GM19438 (cell line): ENCODE measurements around the gene SMPD1.
A peak's percentile ranks its signal among the peaks of the same experiment; 100 is the strongest.

Experiments
- ATAC-seq: cut with Tn5 transposase; IDR thresholded peaks from one replicate; pipeline ENCODE4 v1.9.1; 2021; ENCODE audit warnings: low read depth; ENCODE audit not compliant: unreplicated experiment

SMPD1 gene

DNA sequence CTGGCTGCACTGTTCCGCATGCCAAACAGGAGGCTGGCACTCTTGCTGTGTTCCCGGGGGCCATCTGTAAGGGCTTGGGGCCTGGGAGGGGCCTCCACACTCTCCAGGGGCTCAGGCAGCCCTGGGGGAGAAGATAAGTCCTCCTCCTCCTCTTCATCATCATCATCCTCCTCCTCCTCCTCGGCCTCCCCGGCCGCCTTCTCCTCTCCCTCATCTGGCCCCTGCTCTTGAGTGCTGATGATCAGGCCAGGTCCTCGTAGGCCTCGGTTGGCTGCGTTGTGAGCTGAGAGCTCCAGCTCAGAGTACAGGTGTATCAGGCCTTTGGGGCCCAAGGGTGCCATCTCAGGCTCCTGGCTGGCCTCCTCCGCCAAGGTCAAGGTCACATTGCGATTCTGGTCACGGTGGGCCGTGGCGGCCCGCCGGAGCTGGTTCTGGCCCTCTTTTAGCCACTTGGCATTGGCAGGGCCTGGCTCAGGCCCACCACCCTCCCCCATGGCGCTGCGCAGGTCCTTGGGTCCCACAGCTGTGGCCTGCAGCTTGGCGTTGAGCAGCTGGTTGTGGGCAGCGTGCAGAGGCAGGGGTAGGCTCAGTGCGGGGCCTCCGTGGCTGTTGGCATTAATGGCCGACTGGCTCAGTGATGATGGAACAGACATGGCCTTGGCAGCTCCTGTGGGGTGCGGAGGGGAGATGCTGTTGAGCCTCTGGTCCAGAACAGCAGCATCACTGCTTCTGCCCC lies 20.6 kb downstream of the SMPD1 start:
- ATAC-seq: no peak

DNA sequence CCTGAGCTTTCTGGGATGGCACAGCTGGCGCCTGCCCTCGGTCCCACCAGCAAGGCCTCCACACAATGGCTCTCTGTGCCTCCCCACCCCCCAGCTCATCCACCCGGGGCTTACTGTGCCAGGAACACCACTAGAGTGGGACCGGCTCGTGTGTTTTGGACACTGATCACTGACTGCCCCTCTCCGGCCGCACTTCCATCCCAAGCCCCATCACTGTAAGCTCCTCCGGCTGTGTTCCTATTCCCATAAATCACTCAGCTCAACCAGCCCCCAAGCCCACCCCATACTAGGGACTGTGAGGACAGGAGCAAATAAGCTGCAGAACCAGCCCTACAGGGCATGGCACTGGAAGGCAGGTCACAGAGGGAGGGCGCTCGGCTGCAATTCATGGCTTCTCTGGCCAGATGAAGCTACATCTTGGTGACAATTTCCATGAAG lies 21.3 kb downstream of the SMPD1 start:
- no peak for ATAC-seq

- ATAC-seq: no peak
Measured at GRCh38 chr11:6413791-6414201, 23.5 kb downstream of the SMPD1 start.

GRCh38 chr11:6414874-6415328 lies 24.6 kb downstream of the SMPD1 start:
- no peak for ATAC-seq

GRCh38 chr11:6415797-6416196 lies 25.5 kb downstream of the SMPD1 start:
- ATAC-seq: no peak

DNA sequence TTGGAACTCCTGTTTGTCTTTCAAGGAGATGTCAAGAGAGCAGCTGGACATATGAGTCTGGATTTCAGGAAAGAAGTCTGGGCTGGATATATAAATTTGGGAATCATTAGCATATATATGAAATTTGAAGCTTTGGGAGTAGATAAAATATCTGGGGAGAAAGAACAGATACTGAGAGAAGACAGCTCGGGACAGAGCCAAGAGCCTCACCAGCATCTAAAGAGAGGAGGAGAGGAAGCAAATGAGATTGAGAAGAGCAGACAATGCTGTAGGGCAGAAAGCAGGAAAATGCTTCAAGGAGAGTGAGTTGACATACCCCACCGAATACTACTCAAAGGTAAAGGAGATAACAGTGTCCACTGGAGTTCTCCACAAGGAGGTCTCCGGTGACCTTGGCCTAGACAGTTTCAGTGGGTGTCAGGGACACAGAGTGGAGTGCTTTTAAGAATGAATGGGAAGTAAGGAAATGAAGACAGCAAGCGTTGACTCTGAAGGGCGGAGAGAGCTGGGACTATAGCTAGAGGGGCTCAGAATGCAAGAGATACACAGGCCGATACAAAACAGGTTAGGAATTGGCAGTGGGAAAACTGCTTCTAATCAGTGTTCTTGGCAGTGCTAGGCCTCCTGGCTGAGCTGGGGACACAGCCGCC lies 27.8 kb downstream of the SMPD1 start:
- no peak for ATAC-seq

DNA sequence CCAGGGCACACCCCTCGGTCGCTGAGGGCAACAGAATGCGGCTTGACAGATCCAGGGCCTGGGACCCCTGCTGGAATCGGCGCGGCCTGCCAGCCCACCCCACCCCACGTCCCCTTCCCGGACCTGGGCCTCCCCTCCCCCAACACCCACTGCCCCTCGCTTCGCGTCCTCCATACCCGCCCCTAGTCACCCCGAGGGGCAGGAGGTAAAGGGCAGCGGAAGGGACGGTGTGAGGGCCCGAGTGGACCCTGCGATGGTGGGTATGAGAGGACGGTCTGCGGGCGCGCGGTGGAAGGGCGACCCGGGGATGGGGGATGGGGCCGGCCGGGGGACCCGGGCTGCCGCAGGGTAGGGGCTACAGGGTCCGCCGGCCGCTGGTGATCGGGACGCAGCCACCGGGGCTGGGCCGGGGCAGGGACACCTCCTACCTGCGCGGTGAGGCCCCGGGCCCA lies 28.3 kb downstream of the SMPD1 start:
- no peak for ATAC-seq

- ATAC-seq: peak; percentile 64
Measured at GRCh38 chr11:6419009-6419631, 28.8 kb downstream of the SMPD1 start, which contains the start of gene APBB1. Gene APBB1 (minus strand): TSS chr11:6419094. CDS start chr11:6411347, 7,747 bp downstream.

GRCh38 chr11:6420677-6421076 lies 30.4 kb downstream of the SMPD1 start:
- ATAC-seq: no peak

DNA sequence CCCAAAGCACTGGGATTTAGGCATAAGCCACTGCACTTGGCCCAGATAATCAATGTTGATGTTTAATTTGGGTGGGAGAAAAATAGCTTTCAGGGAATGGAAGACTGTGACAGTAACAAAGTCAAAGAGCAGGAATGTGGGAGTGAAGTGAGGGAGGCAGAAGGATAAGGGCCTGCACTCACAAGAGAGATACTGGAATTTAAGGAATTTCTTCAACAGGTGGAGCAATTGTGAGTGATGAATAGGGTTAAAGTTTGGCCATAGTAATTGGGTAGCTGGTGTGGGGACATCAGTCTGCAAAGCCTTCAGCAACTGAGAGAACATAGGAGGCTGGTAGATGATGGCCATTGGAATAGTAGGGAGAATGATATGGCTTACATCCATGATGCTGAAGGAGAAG lies 37.2 kb downstream of the SMPD1 start:
- no peak for ATAC-seq

DNA sequence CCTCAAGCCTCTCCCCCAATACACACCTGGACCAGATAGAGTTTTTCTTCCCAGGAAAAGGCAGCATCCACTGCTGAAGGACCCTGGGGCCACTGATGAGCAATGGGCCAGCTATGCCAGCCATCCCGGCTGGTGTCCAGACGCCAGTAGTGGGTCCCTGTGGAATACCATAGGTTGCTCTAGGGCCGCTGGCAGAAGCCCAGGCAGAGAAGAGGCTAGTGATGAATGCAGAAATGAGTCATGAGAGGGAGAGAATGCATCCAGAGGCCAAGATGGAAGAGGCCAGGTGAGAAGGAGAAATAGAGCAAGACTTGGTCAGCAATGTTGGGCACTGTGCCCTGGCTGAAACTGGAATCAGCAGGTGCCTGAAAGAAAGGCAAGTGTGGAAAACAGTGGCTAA lies 41.6 kb downstream of the SMPD1 start:
- no peak for ATAC-seq

GRCh38 chr11:6433998-6434660 lies 43.9 kb downstream of the SMPD1 start:
- ATAC-seq: no peak

DNA sequence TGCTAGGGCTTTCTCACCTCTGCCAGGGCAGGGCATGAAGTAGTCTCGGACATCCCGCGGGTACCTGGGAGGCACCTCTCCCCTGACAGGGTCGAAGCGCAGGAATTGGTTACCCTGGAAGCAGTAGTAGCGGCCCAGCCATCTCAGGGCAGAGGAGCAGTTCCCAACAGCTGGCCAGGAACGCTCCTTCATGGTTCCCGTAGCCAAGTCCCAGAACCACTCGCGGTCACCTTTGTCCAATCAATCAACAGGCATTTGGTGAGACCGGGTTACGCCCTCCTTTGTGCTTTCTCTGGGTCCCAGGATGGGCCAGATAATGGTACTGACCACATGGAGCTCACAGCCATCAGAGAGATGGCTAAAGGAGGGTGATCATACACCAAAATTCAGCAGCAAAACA lies 47.1 kb downstream of the SMPD1 start:
- no peak for ATAC-seq

- ATAC-seq: no peak
Measured at GRCh38 chr11:6437993-6438392, 47.7 kb downstream of the SMPD1 start.

- ATAC-seq: no peak
Measured at GRCh38 chr11:6438979-6439571, 48.8 kb downstream of the SMPD1 start.

- no peak for ATAC-seq
Measured at GRCh38 chr11:6440906-6441358, 50.7 kb downstream of the SMPD1 start, which contains the start of gene HPX. Gene HPX (minus strand): TSS chr11:6440987. CDS start chr11:6440963, 24 bp downstream.

DNA sequence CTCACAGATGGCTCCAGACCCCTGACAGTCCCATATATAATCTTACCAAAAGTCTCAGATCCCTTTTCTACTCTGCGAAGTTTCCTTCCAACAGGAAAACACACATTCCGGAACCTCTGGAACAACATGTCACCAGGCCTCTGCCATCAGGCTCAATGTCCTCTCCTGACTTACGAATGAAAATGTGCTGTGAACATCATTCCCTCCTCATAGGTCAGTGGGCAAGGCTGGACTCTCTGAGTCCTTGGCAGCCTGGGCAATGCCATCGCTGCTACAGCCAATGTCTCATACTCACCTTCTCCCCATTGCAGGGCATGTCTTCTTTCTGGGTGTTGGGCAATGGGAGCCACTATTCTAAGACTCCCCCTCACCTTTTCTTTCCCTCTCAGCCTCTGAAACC lies 52.2 kb downstream of the SMPD1 start:
- ATAC-seq: no peak

GRCh38 chr11:6443269-6444003 lies 53.2 kb downstream of the SMPD1 start:
- ATAC-seq: peak; percentile 90
